Activated naive CD8-positive, alpha-beta T cell treated with anti-CD3 and anti-CD28 coated beads, Interleukin-2, amount 10 ng/mL, durations not matched to agents 7 days and 5 days (primary cell): ENCODE measurements around the gene BLNK. TPM values are rescaled to one million over a fixed set of nuclear protein-coding genes. Genes with fewer than 3 reads are reported as not detected.

Experiments used
- ATAC-seq: fragments of 150-1000 bp; cut with Tn5 transposase; one replicate; pipeline ENCODE4 v1.10.0; 2021; ENCODE audit warnings: low read depth, moderate library complexity
- POLR2A ChIA-PET: fragments of 350-600 bp; sonication (Branson Sonifier 250); formaldehyde crosslinking; loops from one replicate; lab custom pipeline; 2021; ENCODE audit warnings: antibody characterized with exemption; lab: Charles Lee
- DNase-seq: peaks from one replicate; pipeline ENCODE4 v3.0.0; 2021
- H3K27ac Mint-ChIP-seq: one replicate; pipeline ENCODE4 v1.8.0; 2022; ENCODE audit warnings: mild to moderate bottlenecking, mixed read lengths
- H3K27me3 Mint-ChIP-seq: one replicate; pipeline ENCODE4 v1.8.0; 2022; ENCODE audit warnings: mild to moderate bottlenecking, moderate library complexity, mixed read lengths
- H3K36me3 Mint-ChIP-seq: one replicate; pipeline ENCODE4 v1.8.0; 2021; ENCODE audit warnings: mild to moderate bottlenecking, mixed read lengths
- H3K4me1 Mint-ChIP-seq: one replicate; pipeline ENCODE4 v1.8.0; 2021; ENCODE audit warnings: mixed read lengths
- H3K4me3 Mint-ChIP-seq: one replicate; pipeline ENCODE4 v1.8.0; 2022; ENCODE audit warnings: mild to moderate bottlenecking, moderate library complexity, mixed read lengths
- H3K9me3 Mint-ChIP-seq: one replicate; pipeline ENCODE4 v1.8.0; 2021; ENCODE audit warnings: mixed read lengths
- total RNA-seq, 2 experiments: library from RNA; stranded (reverse); gene quantifications; one replicate each; pipeline ENCODE4 v1.2.3, GENCODE V29; 2021

BLNK gene
- total RNA-seq, 2 experiments from 2014 or later = 0.43 to 0.44 TPM

- Mint-ChIP-seq H3K4me1 (peaks cover 1% of the 10 kb centered on the region), H3K4me3 (no peak overlapping the region), H3K36me3 (peaks cover 29% of the 10 kb centered on the region), H3K27me3 (no peaks in the 10 kb centered on the region), H3K27ac (no peak overlapping the region), H3K9me3 (peaks cover 21% of the 10 kb centered on the region)
- POLR2A ChIA-PET = no interaction called here
- DNase-seq = no peak
- ATAC-seq = no peak
Observed at GRCh38 chr10:96165726-96166125, 105.6 kb downstream of the BLNK start.

DNA sequence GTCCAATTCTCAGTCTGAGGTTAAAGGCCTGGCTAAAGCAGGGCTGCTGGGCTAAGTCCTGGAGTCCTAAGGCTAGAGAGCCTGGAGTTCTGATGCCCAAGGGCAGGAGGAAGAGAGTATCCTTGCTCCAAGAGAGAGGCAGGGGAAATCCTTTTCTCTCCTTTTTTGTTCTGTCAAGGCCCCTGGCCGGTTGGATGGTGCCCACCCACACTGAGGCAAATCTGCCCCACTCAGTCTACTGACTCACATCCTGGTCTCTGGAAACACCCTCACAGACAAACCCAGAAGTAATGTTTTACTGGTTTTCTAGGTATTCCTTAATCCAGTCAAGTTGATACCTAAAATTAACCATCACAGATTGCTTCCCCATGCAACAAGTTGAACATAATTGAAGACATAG is 118.3 kb downstream of the BLNK start:
- POLR2A ChIA-PET = no interaction called here
- Mint-ChIP-seq H3K9me3 (peaks cover 1% of the 10 kb centered on the region), H3K27me3 (no peaks in the 10 kb centered on the region), H3K4me1 (peaks cover 1% of the 10 kb centered on the region), H3K36me3 (peaks cover 56% of the 10 kb centered on the region), H3K4me3 (no peak overlapping the region), H3K27ac (no peak overlapping the region)
- no peak for DNase-seq
- ATAC-seq = no peak

GRCh38 chr10:96152437-96152836 is 118.9 kb downstream of the BLNK start:
- POLR2A ChIA-PET = no interaction called here
- Mint-ChIP-seq H3K27me3 (no peaks in the 10 kb centered on the region), H3K4me3 (no peak overlapping the region), H3K27ac (no peak overlapping the region), H3K9me3 (peaks cover 1% of the 10 kb centered on the region), H3K4me1 (peaks cover 1% of the 10 kb centered on the region), H3K36me3 (peaks cover 55% of the 10 kb centered on the region)
- DNase-seq (no peak), ATAC-seq (no peak)

Other genes with a start within 250 kb of the BLNK start
- 1 to 10 TPM; 5.2 to 5.6 TPM for gene CCNJ, start 228.0 kb downstream of the BLNK start, total RNA-seq
- 10 to 100 TPM; 22.0 to 22.7 TPM for gene ZNF518A, start 141.3 kb downstream of the BLNK start, total RNA-seq
- gene DNTT, start 32.9 kb upstream of the BLNK start, total RNA-seq = not detected
- gene OPALIN, start 87.4 kb upstream of the BLNK start, total RNA-seq = not detected
- not detected for gene TLL2, start 242.4 kb upstream of the BLNK start, total RNA-seq